Ishikawa (cell line): ENCODE results near the gene IFI44L.

ENCODE experiments used
- CEBPB ChIP-seq: IDR thresholded peaks from 2 replicates; pipeline ENCODE4 v1.6.1; 2012
- CREB1 ChIP-seq: IDR thresholded peaks from 2 replicates; pipeline ENCODE4 v1.6.1; 2012; ENCODE audit warnings: low read depth
- EP300 ChIP-seq: IDR thresholded peaks from 2 replicates; pipeline ENCODE4 v1.6.1; 2012; ENCODE audit warnings: borderline replicate concordance
- FOXM1 ChIP-seq: IDR thresholded peaks from 2 replicates; pipeline ENCODE4 v1.6.1; 2012; ENCODE audit warnings: low read depth, borderline replicate concordance
- NFIC ChIP-seq: IDR thresholded peaks from 2 replicates; pipeline ENCODE4 v1.6.1; 2012
- RAD21 ChIP-seq: IDR thresholded peaks from 2 replicates; pipeline ENCODE4 v1.6.1; 2012; ENCODE audit warnings: low read depth
- TAF1 ChIP-seq: IDR thresholded peaks from 2 replicates; pipeline ENCODE4 v1.6.1; 2012; ENCODE audit warnings: low read depth, mild to moderate bottlenecking
- TF ChIP-seq, protein P1 (sequence below): IDR thresholded peaks from 2 replicates; pipeline ENCODE4 v1.6.1; 2012; ENCODE audit warnings: low read depth, mild to moderate bottlenecking

DNA sequence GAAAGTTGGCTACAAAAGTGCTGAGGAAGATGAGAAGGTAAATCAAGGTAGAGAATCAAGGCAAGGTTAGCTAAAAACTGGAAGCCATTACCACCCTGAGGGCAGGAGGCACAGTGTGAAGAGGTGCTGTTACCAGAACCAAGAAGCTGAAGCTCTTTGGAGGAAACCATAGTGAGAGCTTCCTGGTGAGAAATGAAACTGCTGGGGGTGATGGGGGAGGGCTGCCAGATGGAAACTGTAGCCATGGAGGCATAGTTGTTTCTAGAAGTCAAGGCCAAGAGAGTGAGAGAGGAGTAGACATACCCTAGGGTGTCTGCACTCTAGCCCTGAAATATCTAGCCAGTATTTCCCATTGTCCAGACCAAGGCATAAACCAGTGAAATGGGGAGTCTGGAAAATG lies 58.1 kb downstream of the IFI44L start:
- TF ChIP-seq CEBPB: no peak
- TF ChIP-seq, protein P1, sequence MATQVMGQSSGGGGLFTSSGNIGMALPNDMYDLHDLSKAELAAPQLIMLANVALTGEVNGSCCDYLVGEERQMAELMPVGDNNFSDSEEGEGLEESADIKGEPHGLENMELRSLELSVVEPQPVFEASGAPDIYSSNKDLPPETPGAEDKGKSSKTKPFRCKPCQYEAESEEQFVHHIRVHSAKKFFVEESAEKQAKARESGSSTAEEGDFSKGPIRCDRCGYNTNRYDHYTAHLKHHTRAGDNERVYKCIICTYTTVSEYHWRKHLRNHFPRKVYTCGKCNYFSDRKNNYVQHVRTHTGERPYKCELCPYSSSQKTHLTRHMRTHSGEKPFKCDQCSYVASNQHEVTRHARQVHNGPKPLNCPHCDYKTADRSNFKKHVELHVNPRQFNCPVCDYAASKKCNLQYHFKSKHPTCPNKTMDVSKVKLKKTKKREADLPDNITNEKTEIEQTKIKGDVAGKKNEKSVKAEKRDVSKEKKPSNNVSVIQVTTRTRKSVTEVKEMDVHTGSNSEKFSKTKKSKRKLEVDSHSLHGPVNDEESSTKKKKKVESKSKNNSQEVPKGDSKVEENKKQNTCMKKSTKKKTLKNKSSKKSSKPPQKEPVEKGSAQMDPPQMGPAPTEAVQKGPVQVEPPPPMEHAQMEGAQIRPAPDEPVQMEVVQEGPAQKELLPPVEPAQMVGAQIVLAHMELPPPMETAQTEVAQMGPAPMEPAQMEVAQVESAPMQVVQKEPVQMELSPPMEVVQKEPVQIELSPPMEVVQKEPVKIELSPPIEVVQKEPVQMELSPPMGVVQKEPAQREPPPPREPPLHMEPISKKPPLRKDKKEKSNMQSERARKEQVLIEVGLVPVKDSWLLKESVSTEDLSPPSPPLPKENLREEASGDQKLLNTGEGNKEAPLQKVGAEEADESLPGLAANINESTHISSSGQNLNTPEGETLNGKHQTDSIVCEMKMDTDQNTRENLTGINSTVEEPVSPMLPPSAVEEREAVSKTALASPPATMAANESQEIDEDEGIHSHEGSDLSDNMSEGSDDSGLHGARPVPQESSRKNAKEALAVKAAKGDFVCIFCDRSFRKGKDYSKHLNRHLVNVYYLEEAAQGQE: no peak
- TF ChIP-seq CREB1: no peak
- TF ChIP-seq RAD21: no peak
- TF ChIP-seq TAF1: no peak
- TF ChIP-seq NFIC: no peak
- TF ChIP-seq FOXM1: no peak
- no peak for TF ChIP-seq EP300
